Large intestine (tissue), 3 donors: ENCODE results near the gene ALDOC. TPM values are rescaled to one million over a fixed set of nuclear protein-coding genes. Genes with fewer than 3 reads are reported as not detected.

Source experiments
- DNase-seq, 2 donors: peaks; one replicate each; pipeline versions ENCODE4 v3.0.0 to v3.0.0-alpha.2; 2013
- H3K27ac ChIP-seq: one replicate; pipeline ENCODE4 v1.5.1; 2013; ENCODE audit warnings: low read length
- H3K27me3 ChIP-seq: 2 replicates; pipeline ENCODE4 v1.6.1; 2013; ENCODE audit warnings: low read length; ENCODE audit not compliant: control insufficient read depth, insufficient read depth
- H3K36me3 ChIP-seq: 2 replicates; pipeline ENCODE4 v1.6.1; 2013; ENCODE audit warnings: low read length; ENCODE audit not compliant: control insufficient read depth, insufficient read depth
- H3K4me1 ChIP-seq: one replicate; pipeline ENCODE4 v1.6.1; 2013; ENCODE audit warnings: low read length; ENCODE audit not compliant: control insufficient read depth, insufficient read depth
- H3K4me3 ChIP-seq: one replicate; pipeline ENCODE4 v1.5.1; 2013; ENCODE audit warnings: low read length
- H3K9me3 ChIP-seq: one replicate; pipeline ENCODE4 v1.6.1; 2013; ENCODE audit warnings: mild to moderate bottlenecking, low read depth, low read length, moderate library complexity; ENCODE audit not compliant: control insufficient read depth
- WGBS: methylation state at CpG from one replicate; pipeline ENCODE4 v1.1.5; 2013; ENCODE audit warnings: low lambda C conversion rate; ENCODE audit not compliant: insufficient coverage; 5-methylcytosine and 5-hydroxymethylcytosine counted together
- polyA plus RNA-seq: library from polyadenylated mRNA; unstranded; fragments of 120-200 nt; gene quantifications from one replicate; pipeline ENCODE4 v1.2.1, GENCODE V29; 2013

Gene ALDOC
- polyA plus RNA-seq, 1 donor: 15.0 TPM

DNA sequence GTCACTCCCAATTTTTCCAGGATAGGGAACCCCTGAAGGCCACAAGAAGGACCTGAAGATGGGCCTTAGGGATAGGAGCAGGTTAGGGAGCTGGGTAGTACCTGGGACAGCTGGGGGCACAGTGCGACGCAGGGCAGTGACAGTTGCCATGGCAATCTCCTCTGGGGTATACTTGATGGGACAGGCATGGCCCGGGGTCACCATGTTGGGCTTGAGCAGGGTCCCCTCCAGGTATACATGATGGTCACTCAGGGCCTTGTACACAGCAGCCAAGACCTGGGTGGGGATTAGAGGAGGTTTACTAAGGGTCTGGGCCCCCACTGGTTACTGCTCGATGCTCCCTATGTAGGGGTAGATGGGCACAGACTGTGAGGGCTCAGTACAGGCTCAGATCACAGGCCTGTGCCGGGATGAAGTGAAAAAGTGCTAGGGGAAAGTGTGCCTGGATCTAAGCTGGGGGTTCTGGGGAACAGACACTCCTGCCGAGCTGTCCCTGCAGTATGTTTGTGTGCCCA is 2.7 kb downstream of the ALDOC start:
- Histone ChIP-seq H3K4me3 (no peak overlapping the region), H3K27ac (no peak overlapping the region), H3K36me3 (peaks cover 14% of the 10 kb centered on the region), H3K27me3 (no peaks in the 10 kb centered on the region), H3K9me3 (no peaks in the 10 kb centered on the region), H3K4me1 (peaks cover 23% of the 10 kb centered on the region)
- DNase-seq: no peak
- WGBS: no CpG with 5 or more reads among the region's 6 CpGs

DNA sequence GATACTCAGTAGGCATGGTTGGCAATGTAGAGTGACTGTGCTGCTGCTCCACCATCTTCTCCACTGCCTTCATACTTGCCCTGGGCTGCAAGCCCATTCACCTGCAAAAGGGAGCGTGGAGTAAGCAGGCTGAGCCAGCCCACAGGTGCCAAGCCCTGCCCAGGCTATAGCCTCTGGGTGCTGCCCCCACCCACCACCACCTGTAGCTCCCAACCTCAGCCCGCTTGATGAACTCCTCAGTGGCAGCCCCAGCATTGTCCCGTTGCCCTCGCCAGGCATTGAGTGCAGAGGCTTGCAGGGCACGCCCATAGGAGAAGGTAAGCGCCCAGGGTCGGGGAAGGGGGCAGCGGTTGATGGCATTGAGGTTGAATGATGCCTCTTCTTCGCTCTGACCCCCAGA is 3.2 kb downstream of the ALDOC start:
- Histone ChIP-seq H3K27me3 (no peaks in the 10 kb centered on the region), H3K4me1 (peaks cover 23% of the 10 kb centered on the region), H3K4me3 (no peak overlapping the region), H3K36me3 (peaks cover 9% of the 10 kb centered on the region), H3K27ac (no peak overlapping the region), H3K9me3 (no peaks in the 10 kb centered on the region)
- no CpG with 5 or more reads among the region's 9 CpGs for WGBS
- no peak for DNase-seq

DNA sequence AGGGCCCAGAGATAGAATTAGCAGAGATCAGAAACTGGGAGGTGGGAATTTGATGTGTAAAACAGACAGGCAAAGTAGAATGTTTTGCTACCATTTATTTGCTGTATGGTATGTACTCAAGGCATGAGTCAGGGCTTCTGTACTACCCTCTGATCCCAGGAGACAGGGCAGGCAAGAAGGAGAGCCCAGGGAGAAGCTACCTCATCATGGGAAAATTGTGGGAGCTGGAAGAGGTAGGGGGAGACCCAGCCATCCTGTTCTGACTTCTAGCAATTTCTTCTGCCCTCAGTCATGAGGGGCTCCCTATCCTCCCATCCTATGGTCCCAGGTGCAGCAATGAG is 3.7 kb downstream of the ALDOC start:
- Histone ChIP-seq H3K4me3 (no peak overlapping the region), H3K36me3 (peaks cover 4% of the 10 kb centered on the region), H3K27ac (no peak overlapping the region), H3K9me3 (no peaks in the 10 kb centered on the region), H3K27me3 (no peaks in the 10 kb centered on the region), H3K4me1 (peaks cover 23% of the 10 kb centered on the region)
- no peak for DNase-seq

DNA sequence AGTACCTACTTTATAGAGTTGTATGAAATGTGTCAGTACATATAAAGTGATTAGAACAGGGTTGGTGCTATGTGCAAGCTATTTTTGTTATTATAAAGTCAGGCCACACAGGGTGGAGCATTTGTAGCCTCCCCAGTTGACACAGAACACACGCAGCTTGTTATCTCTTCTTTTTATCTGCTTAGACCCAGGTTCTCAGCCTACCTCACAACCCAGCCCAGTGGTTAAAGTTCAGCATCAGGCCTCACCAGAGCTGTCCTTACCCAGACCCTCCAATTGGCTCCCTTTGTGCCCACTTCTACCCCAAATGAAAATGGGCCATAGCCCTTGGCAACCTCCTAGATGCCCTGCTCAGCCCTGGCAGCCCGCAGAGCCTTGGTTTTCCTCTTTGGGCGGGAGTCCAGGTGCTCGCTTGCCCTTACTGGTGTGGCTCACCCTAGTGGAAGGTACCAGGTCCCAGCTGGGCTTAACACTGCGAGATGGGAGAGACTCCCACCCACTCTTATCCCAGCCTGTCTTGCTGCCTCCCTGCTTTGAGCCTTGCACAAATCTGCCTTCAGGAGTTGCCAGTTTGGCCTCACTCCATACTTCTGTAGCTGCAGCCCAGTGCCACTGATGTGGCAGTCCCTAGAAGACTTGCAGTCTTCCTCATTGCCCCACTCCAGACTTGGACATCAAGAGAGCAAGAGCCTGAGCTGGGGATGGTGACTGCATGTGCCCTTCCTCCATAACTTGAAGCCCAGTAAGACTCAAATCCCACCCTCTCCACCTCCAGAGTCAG is 4.2 kb downstream of the ALDOC start:
- Histone ChIP-seq H3K4me3 (peak overlapping the region; percentile 83), H3K27ac (peak overlapping the region; percentile 38), H3K36me3 (no peaks in the 10 kb centered on the region), H3K9me3 (no peaks in the 10 kb centered on the region), H3K4me1 (peaks cover 23% of the 10 kb centered on the region), H3K27me3 (no peaks in the 10 kb centered on the region)
- no CpG with 5 or more reads among the region's 5 CpGs for WGBS
- DNase-seq: peak in 1 of 2 donors; percentile 43

DNA sequence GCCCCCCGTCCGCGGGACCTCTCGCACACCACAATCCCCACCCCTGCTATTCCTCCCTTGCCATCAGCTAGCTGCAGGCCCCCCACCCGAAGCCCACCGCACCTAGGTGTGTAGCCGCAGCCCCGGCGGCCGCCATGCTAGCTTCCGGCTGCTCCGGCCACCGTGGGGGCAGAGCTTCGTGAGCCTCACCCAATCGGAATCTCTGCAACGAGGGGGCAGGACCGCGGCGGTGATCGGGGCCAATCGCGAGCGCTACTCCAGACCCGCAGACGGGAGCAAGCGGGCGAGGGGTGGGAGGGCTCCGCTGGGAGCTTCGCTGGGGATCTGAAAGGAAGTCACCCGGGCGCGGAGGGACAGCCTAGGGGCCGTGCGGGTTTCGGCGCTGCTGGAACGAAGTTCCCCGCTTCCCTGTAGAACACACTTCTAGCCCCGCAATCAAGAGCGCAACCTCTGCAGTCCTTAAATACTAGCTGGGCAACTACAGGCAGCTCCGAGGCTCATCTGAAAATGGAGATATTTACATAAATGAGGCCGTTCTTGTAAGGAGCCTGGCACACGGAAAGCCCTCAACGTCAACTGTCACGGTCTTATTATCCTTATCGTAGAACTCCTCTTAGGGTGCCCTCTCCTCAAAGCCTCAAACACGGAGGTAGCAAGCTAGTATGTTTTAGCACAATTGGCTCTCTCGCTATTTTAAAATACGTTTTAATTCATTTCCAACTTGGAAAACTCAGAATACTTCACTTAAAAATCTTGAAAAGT is 5.2 kb downstream of the ALDOC start, which contains the start of gene PIGS:
PIGS (minus strand) TSS at position 164 of the 762 bp plus-strand sequence; CDS start at position 136, 28 bp downstream.
- H3K36me3 ChIP-seq: peaks cover 3% of the 10 kb centered on the region
- no peaks in the 10 kb centered on the region for H3K27me3 ChIP-seq
- 0% methylated on average over 3 of the region's 49 CpGs for WGBS
- DNase-seq: peak; percentile 92 to 93
- H3K4me3 ChIP-seq: peak within 1 kb of the TSS; percentile 83
- H3K9me3 ChIP-seq: no peaks in the 10 kb centered on the region
- peak within 1 kb of the TSS; percentile 44 for H3K27ac ChIP-seq
- peaks cover 23% of the 10 kb centered on the region for H3K4me1 ChIP-seq

DNA sequence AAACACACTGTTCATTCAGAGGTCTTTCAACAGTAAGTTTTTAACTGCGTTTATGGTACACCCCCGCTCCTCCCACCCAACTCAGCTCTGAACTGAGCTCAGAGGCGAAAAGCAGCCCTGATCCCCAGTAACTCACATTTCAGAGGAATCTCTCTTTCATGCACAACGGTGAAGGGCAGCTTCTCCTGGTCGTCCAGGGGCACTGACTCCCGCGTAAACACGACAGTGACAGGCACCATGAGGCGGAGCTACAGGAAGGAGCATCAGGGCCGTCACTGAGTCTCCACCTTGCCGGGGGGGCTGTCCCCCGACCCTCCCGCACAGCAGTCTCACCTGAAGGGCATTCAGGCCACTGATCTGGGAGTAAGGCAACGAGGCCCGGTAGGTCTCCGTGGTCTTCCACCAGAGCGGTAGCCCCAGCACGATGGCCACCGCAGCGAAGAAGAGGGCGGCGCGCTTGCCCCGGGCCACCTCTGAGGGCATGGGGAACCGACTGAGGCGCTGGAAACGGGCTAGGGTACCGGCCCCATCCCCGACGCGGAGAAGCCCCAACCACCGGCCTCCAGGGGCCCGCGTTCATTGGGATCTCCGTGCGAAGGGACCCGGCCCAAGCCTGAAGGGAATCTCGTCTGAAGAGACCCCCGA is 5.9 kb downstream of the ALDOC start:
- Histone ChIP-seq H3K27me3 (no peaks in the 10 kb centered on the region), H3K27ac (peak overlapping the region; percentile 44), H3K36me3 (peaks cover 3% of the 10 kb centered on the region), H3K4me1 (peaks cover 21% of the 10 kb centered on the region), H3K9me3 (no peaks in the 10 kb centered on the region), H3K4me3 (peak overlapping the region; percentile 83)
- DNase-seq: peak in 1 of 2 donors; percentile 47
- WGBS: no CpG with 5 or more reads among the region's 39 CpGs

DNA sequence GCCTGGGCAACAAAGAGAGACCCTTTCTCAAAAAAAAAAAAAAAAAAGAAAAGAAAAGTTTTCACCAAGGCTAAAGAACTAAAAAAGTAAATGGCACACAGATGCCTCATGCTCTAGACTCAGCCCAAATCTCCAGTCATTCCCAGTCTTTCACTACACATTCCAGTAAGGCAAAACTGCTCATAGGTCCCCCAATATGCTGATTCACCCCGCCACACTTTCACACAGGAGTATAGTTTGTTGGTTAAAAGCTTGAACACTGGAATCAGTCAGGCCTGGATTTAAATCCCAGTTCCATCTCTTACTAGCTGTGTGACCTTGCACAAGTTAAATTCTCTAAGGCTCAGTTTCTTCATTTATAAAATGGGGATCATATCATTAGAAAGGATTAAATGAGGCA is 7.2 kb downstream of the ALDOC start:
- Histone ChIP-seq H3K36me3 (peaks cover 3% of the 10 kb centered on the region), H3K27me3 (no peaks in the 10 kb centered on the region), H3K27ac (no peak overlapping the region), H3K9me3 (no peaks in the 10 kb centered on the region), H3K4me1 (peaks cover 21% of the 10 kb centered on the region), H3K4me3 (no peak overlapping the region)
- WGBS: no CpG with 5 or more reads among the region's 1 CpG
- no peak for DNase-seq

DNA sequence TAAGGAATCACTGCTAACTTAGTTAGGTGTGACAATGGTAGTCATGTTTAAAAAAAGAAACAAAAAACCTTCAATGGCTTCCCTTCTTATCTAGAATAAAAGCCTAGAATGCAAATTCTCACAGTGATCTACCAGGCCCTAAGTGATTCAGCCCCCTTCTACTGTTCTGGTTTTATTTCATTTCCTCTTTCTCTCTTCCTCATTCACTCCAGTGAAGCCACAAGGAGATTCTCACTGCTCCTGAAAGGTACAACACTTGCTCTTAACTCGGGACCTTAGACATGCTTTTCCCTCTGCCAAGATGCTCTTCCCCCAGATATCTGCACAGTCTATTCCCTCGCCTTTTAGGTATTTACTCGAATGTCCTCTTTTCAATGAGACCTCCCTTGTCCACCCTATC is 9.1 kb downstream of the ALDOC start:
- peaks cover 12% of the 10 kb centered on the region for H3K36me3 ChIP-seq
- peaks cover 13% of the 10 kb centered on the region for H3K4me1 ChIP-seq
- 86% methylated on average over 3 of the region's 3 CpGs for WGBS
- H3K27ac ChIP-seq: no peak overlapping the region
- H3K9me3 ChIP-seq: no peaks in the 10 kb centered on the region
- no peak for DNase-seq
- H3K4me3 ChIP-seq: no peak overlapping the region
- no peaks in the 10 kb centered on the region for H3K27me3 ChIP-seq

DNA sequence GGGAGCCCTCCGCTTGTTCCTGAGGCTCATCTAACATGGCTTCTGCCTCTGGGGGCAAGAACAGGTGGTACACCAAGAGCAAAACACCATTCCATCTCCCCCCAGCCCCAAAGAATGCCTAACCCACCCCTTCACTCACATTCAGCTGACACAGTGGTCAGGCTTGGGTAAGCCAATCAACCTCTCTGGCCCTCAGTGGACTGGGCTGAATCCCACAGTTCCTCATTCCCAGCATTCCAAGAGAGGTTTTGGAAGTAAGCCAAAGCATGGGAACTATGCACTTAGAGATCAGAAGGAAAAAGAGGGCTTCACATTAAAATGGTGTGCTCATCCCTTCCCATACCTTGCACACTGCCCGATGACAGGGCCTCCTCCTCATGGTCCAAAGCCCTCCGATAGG is 13.2 kb downstream of the ALDOC start:
- no peaks in the 10 kb centered on the region for H3K4me1 ChIP-seq
- no peak overlapping the region for H3K27ac ChIP-seq
- no peaks in the 10 kb centered on the region for H3K9me3 ChIP-seq
- DNase-seq: no peak
- no peaks in the 10 kb centered on the region for H3K27me3 ChIP-seq
- peaks cover 41% of the 10 kb centered on the region for H3K36me3 ChIP-seq
- no peak overlapping the region for H3K4me3 ChIP-seq
- WGBS: no CpG with 5 or more reads among the region's 3 CpGs

DNA sequence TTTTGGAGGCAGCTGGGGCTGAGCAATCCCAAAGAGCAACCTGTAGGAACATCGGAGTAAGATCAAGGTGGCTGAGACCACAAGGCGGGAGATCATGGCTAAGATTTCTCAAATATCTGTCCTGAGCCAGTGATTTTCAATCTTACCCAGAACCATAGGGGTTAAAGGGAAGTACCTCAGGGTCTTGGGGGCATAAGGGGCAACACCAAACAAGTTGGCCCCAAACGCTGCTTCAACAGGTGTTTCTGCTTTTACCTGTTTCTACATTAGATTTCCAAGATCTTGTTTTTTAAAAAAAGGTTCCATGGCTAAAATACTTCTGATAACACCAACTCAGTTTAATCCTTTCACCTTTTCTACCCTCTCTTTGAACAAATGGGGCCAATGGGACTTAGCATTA is 21.7 kb downstream of the ALDOC start:
- Histone ChIP-seq H3K27ac (no peak overlapping the region), H3K9me3 (no peaks in the 10 kb centered on the region), H3K27me3 (no peaks in the 10 kb centered on the region), H3K4me1 (peaks cover 40% of the 10 kb centered on the region), H3K36me3 (peaks cover 60% of the 10 kb centered on the region), H3K4me3 (no peak overlapping the region)
- no peak for DNase-seq
- 100% methylated on average over 1 of the region's 3 CpGs for WGBS
